ENCODE measurements around the gene MRC1.

Gene MRC1

GRCh38 chr10:17795083-17795482 is 14.1 kb upstream of the MRC1 start:
- DNase-seq (ENCODE audit: low read depth, low spot score) = no peak

GRCh38 chr10:17795813-17796594 is 13.1 kb upstream of the MRC1 start:
- DNase-seq (ENCODE audit: low read depth, low spot score) = no peak

- no peak for DNase-seq (ENCODE audit: low read depth, low spot score)
These were observed 7.6 kb upstream of the MRC1 start for GRCh38 chr10:17801507-17801906.

DNA sequence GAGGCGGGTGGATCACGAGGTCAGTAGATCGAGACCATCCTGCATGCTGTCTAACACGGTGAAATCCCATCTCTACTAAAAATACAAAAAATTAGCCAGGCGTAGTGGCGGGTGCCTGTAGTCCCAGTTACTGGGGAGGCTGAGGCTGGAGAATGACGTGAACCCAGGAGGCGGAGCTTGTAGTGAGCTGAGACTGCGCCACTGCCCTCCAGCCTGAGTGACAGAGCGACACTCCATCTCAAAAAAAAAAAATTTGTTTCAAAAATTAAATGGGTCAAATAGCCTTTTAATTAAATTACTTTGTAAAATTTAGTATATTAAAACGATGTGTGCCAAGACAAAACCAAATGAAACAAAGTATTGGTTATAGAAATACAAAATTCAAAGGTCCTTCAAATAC is 6.8 kb upstream of the MRC1 start:
- DNase-seq (ENCODE audit: low read depth, low spot score) = no peak

- no peak for DNase-seq (ENCODE audit: low read depth, low spot score)
These were observed 6.2 kb upstream of the MRC1 start for GRCh38 chr10:17802976-17803375.

- DNase-seq (ENCODE audit: low read depth, low spot score) = no peak
These were observed 3.8 kb upstream of the MRC1 start for GRCh38 chr10:17805330-17805729.

DNA sequence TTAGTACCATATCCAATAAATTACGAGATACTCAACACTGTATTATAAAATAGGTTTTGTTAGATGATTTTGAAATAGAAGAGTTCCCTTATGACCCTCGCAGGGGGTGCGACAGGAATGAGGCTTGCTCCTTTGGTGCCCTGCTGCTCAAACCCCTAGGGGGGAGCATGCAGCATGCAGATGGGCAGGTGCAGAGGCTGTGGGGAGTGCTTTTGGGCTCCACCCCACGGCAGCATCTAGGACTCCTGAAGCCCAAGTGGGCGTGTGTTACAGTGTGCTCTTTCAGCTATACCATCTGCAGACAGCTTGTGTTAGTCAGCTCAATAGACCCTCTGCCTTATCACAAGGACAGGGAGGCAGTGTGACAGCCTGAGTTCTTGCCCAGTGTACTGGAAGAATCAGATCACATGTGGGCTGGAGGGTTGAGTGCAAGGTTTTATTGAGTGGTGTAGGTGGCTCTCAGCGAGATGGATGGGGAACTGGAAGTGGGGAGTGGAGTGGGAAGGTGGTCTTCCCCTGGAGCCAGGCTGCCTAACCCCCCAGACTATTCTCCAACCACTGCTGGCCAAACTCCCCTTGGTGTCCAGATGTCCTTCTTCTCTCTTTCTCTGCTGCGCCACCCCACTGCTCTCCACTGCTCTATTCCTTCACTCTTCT is 3.1 kb upstream of the MRC1 start:
- no peak for DNase-seq (ENCODE audit: low read depth, low spot score)

DNA sequence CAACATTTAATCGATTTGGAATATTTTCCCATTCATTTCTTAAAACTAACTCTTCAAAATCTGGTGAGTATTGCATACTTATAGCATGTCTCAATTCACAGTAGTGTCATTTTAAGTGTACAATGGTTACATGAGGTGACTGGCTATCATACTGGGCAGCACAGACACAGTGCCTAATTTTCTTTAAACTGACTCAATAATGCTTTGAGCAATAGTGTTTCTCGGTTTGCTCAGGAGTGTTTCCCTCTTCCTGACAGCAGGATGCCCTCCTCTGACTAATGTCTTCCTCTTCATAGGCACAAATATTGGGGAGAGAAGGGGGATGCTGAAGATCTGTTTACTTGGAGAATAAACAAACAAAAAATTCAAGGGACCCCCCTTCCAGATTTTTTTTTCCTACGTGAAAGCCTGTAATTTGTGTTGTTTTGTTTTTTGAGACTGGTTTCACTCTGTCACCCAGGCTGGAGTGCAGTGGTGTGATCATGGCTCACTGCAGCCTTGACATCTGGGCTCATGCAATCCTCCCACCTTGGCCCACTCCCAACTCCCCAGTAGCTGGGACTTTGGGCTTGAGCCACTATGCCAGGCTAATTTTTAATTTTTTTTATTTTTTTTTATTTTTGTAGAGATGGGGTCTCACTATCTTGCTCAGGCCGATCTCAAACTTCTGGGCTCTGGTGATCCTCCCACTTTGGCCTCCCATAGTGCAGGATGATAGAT is 2.2 kb downstream of the MRC1 start:
- DNase-seq (ENCODE audit: low read depth, low spot score) = no peak

- no peak for DNase-seq (ENCODE audit: low read depth, low spot score)
These were observed 5.8 kb downstream of the MRC1 start for GRCh38 chr10:17814973-17815372.

GRCh38 chr10:17816199-17816598 is 7.1 kb downstream of the MRC1 start:
- DNase-seq (ENCODE audit: low read depth, low spot score) = no peak

DNA sequence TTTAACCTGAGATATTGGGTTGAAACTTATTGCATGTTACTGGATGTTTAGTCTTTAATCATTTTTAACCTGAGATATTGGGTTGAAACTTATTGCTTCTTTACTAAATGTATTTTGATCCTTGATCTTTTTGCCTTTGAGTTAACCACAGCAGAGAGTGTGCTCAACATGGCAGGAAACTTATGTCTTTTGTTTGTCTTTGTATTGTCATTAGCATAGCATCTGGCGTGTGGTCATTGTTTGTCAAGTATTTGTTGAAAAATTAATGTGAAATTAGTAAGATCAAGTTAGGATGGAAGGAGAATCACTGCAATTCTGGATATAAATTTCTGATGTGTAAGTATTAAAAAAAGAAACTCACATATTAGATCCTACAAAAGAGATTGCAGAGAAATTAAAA is 8.2 kb downstream of the MRC1 start:
- DNase-seq (ENCODE audit: low read depth, low spot score) = no peak

DNA sequence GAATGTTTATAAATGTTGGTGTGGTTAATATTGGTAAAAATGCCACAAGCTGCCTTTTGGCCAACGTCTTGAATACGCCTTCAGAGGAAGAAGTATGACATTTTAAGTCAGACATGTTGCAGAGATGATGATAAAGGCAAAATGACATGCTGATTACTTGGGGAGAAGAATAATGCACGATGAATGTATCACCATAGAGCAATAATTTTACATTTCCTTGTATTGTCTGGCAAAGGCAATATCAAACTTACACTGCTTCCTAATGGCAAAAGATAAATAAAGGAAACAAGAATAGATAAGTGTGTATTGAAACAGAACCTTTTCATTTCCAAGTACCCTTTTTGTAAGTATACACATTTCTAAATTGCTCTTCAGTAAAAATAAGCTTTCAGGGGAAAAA is 8.6 kb downstream of the MRC1 start:
- no peak for DNase-seq (ENCODE audit: low read depth, low spot score)

GRCh38 chr10:17819836-17820235 is 10.7 kb downstream of the MRC1 start:
- DNase-seq (ENCODE audit: low read depth, low spot score) = no peak

DNA sequence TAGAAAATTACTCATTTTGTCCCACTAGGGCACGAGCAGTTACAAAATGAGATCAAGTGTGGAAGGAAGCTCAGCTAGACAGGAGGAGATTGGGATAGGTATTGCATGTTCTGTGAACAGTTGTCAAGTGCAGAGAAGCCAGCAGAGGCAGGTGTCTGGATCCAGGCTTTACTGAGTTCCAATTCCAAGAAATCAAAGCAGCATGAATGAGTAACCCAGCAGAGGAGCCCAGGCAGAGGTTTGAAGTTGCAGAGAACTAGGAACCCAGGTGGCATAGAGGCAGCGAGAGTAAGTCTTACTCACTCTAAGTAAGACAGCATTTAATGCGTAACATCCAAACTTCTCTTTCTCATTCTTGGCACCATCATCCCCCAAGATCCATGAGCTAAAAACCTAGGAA is 11.8 kb downstream of the MRC1 start:
- no peak for DNase-seq (ENCODE audit: low read depth, low spot score)

GRCh38 chr10:17821893-17822292 is 12.7 kb downstream of the MRC1 start:
- no peak for DNase-seq (ENCODE audit: low read depth, low spot score)

- no peak for DNase-seq (ENCODE audit: low read depth, low spot score)
These were observed 22.2 kb downstream of the MRC1 start for GRCh38 chr10:17831341-17831740.

- no peak for DNase-seq (ENCODE audit: low read depth, low spot score)
These were observed 22.7 kb downstream of the MRC1 start for GRCh38 chr10:17831896-17832295.

DNA sequence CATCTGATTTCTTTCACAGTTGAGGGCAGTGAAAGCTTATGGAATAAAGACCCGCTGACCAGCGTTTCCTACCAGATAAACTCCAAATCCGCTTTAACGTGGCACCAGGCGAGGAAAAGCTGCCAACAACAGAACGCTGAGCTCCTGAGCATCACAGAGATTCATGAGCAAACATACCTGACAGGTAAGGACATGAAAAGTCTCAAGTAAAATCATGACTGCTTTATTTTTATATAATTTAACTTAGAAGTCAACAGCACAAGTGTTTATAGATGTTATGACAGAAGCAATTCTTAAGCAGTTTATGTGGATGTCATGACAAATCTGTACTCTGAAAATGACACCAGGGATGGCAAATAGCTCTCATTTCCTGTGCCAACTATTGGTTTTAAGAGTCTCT is 24.5 kb downstream of the MRC1 start:
- DNase-seq (ENCODE audit: low read depth, low spot score) = no peak

DNA sequence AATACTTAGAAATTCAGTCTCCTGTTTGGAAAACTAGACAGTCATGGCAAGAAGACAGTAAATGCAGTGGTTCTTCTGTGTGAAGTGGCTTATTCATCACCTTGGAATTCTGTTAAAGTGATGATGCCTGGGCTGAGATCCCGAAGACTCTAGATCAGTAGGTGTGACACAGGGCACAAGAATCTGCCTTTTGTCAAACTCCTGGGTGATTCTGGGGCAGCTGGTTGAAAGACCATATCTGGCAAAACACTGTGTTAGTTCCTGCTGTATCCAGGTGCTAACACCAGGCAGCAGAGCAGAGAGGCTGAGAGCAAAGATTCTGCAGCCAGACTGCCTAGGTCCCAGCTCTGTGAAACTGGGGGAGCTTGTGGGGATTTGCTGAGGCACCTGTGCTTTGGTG is 26.5 kb downstream of the MRC1 start:
- DNase-seq (ENCODE audit: low read depth, low spot score) = no peak

- DNase-seq (ENCODE audit: low read depth, low spot score) = no peak
These were observed 27.8 kb downstream of the MRC1 start for GRCh38 chr10:17836942-17837341.

GRCh38 chr10:17838080-17838648 is 29.0 kb downstream of the MRC1 start:
- no peak for DNase-seq (ENCODE audit: low read depth, low spot score)

- no peak for DNase-seq (ENCODE audit: low read depth, low spot score)
These were observed 31.9 kb downstream of the MRC1 start for GRCh38 chr10:17841050-17841449.
